Suppressor macrophage treated with lipopolysaccharide for 1 hour (primary cell): Measurements from ENCODE around the gene APOL2.
"Not testable (repeated sequence)": the region's sequence is repeated elsewhere in the genome, so short reads cannot be mapped to it uniquely, and the experiment has no call there.

Source experiments
- DNase-seq, 3 donors: peaks; one replicate each; pipeline ENCODE4 v3.0.0-alpha.2; 2020 to 2022

The APOL2 gene

DNA sequence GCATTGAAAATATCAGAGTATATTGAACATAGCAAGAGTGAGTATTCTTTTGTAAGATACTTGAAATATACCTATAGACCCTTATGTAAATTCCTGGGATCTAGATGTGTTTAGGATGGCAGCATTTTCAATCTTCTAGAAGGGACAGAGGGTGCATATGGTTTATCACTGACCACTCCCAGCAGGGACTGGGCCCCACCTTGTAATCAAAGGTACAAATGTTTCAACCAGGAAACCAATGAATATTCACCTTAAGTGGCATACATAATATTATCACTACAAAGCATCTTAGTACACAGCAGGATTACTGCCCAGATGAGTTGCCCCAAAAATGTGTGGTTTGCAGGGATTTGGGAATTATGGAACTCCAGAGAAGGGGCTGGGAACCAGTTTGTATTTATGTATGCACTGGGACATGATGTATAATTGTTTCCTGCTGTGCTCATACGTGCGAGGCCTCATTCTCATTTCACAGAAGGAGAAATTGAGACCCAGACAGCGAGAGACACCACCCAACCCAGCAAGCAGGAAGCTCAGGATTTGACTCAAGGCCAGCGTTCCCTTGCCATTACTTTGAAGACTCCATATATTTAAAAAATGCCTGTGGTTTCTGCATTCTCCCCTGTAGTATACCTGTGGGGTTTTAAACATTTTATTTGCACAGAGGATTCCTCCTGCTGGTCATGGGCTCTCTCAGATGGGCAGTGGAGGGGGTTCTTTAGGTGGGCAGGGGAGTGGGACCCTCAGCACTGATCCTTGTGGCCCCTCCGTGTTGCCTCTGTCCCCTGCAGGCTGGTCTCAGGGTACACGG is 42.9 kb downstream of the APOL2 start:
- DNase-seq: no peak

DNA sequence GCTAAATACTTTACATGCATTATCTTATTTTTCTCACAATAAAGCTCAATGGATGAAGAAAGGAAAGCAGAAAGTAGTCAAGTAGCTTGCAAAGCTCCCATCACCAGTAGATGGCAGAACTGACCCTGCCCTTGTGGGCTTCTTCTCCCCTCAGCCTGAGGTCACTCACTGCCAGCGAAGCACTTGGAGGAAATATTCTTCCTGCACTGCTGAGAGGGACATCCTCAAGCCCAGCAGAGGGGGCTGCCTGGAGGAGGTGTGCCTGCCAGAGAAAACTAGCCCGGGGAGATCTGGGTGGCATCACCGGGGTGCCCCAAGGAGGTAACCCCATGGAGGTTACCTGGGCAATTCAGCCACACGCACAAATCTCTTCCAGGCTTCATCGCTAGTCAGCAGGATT is 44.4 kb downstream of the APOL2 start:
- DNase-seq: peak; percentile 75 to 79 (median 77)

DNA sequence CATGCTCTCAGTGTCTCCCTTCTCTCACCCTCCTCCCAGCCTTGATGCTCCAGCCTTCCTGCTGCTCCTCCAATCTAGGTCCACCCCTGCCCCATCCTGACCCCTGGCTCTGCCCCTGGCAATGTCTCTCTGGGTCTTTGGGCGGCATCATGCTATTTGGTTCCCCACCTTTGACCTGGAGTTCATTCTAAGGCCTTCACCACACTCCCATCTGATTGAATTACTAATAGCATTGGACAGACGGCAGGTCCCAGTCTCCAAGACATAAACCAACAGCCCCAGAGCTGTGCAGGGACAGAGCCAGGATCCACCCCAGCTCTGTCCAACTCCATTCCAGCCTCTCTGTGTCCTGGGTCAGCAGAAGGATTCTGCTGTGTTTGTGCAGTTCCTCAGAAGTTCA is 44.9 kb downstream of the APOL2 start:
- no peak for DNase-seq

DNA sequence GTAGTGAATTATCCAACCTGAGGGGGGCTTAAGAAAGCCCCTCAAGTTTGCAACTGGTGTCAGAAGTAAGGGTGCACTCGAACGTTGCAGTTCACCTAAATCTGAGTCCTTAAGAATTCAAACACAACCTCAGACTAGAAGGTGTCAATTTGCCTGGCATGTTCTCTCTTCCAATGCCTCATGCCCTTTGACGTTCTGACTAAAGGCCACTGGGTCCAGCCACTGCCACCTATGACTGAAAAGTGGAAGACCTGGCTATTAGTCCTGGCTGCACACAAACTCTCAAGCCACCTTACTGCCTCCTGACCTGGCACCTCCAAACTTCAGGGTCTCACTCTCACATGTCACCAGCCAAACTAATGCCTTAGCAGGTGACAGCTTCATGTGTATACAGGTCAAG is 45.8 kb downstream of the APOL2 start:
- DNase-seq: no peak

DNA sequence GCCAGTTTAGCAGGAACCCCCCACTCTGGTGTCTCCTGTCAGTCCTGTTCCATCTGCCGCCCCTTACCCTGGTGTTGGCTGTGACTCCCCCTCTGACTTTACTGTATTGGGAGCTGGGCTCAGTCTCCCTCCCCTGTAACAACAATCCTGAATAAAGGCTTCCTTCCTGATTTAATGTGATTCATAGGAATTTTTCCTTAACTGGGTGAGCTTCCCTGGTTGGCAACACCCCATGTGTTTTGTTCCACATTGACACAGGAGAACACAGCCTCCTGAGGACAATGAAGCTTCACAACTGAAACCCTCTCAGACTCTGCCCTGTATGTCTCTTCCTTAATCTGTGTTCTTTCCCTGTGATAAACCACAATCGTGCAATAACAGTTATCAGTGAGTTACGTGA is 46.2 kb downstream of the APOL2 start:
- DNase-seq: no peak

DNA sequence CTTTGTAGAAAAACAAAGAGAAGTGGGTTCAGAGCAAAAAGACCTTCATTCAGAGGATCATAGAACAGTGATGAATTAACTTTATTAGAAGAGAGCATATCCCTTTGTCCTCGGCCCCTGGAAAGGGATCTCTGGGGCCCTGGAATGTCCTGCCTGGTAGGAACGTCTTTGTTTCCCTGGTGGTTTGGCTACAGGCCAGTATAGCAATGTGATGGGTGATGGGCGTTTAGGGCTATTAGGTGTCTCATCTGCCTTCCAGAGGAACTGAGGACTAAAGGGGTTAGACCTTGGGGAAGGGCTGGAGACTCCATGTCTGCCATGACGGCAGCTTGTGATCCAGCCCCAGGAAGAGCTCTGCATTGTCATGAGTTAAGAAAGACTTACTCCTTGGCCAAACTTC is 46.8 kb downstream of the APOL2 start:
- DNase-seq: no peak

DNA sequence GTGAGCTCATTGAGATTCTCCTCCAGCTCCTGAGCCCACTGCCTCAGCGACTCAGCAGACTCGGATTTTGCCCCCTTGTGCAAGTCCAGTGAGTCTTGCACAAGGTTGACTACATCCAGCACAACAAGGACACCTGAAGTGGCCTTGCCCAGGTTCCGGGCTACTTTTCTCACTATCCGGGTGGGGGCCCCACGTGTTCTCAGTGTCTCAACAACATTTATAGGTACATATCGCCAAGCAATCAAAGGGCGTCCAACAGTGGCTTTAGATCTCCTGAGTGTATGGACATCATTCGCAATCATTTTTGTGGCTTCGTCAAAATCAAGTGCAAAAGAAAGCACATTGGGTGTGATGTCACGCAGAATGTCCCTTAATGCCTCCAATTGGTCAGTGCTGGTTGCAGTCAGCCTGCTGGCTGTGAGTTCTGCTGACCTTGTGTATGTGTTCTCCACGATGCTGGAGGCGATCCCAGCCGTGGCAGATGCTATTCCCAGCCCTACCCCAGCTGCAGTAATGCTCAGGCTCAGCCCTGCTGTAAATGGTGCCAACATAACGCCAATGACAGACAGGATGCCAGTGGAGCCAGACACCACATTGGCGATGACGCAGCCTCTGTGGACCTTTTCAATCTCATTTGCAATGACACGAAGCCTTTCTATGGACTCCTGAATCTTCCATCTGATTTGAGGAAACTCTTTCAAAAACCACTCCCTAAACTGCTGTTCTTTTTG is 48.1 kb downstream of the APOL2 start:
- no peak for DNase-seq

DNA sequence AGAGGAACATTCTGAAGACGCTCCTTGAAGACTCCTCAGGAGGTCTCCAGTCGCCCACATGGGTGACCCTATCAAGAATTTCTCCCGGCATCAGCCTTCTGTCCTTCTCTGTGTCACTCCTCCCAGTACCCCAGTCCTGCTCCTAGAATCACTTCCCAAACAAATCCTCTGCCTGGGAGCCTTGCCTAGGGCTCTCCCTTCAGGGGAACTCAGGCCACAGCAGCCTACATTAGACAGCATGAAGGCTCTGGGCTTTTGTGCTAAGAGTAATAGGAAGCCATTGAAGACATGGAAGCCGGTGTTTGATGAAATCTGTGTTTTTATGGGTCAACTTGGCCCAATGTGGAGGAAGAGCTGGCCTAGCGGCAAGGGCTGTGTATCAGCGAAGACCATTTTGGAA is 51.5 kb downstream of the APOL2 start:
- DNase-seq: not testable (repeated sequence)

DNA sequence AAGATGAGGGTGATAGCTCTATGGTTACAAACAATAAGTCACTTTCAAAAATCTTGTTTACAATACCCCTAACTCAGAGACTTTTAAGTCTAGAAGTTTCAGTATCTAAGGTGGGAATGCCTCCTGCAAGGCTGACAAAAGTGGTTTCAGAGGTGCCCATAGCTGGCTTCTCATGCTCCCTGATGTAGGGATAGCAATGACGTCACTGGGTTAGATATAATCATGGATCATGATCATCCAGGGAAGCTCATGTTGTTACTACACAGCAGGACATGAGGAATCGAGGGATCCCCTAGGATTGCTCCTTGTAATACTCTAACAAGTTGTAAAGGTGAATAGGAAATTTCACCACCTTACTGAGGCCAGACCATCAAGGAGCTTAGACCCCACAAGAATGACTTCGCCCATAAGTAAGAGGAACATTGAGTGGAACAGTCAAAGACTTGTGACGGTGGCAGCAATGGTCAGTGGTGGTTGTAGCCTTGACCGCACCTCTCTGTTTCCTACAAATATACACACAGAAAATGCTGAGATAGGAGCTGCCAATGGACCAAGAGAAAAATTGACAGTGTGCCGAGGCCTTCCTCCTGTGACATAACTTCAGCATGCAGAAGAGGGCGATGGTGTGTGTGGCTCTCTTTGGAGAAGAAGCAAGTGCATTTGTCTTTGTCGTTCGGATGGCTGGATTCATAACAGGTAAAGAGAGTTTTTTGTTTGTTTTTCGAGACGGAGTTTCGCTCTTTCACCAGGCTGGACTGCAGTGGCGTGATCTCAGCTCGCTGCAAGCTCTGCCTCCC is 53.3 kb downstream of the APOL2 start:
- no peak for DNase-seq

DNA sequence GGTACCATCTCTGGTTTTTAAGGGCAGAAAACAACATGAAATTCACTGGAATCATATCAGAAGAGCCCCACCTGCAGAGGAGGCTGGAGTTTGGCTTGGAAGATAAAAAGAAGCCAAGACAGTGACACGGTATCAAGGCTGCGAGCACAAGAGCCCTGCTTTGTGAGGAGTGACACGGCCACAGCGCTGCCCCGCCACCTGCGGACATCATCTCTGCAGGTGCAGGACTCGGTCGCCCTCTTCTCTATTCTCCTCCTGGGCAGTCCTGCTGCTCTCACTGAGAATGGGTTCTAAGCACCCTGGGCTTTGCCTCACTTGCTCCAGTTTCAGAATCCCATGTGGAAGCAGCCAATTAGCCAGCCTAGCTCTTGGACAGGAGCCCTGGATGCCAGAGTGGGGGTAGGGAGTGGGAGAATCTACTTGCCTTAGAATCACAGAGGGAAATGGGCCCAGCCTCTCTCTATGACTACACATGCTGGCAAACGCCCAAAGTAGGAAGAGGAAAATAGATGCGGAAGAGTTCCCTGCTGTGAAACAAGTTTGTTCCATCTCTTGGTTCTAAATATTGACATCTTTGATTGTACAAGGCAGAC is 54.8 kb downstream of the APOL2 start:
- DNase-seq: no peak

DNA sequence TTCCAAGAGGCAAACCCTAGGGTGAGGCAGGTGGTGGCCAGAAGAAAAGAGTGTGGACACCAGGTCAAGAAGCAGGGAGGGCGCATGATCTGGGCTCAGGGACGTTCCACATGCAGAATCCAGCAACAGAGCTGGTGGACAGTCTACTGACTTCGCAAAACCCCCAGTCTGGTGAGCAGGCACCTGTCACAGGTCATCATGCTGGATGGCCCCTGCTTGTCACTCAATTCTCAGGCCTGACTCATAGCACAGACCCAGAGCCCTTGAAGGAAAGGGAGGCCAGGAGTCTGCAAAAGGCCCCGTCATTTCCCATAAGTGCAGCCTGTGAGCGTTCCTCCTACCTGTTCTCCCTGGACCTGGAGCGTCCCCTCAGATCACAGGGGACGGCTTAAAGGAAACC is 55.9 kb downstream of the APOL2 start:
- no peak for DNase-seq

DNA sequence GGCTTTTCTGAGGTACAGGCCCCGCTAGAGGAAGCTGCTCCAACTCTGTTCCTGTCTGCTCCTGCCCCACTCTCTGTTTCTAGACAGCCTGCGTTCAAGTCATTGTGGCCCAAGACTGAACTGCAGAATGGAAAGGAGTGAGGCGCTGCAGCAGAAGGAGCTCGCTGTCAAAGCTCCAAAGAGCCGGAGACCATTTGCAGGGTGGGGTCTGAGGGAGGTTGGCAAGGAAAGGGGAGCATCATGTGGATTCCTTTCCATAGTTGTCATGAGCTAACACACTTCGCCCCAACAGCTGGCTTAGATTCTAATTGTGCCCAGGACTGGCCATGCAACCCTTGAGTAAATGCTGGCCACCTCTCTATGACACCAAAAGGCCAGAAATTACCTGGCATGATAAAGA is 56.5 kb downstream of the APOL2 start:
- no peak for DNase-seq

DNA sequence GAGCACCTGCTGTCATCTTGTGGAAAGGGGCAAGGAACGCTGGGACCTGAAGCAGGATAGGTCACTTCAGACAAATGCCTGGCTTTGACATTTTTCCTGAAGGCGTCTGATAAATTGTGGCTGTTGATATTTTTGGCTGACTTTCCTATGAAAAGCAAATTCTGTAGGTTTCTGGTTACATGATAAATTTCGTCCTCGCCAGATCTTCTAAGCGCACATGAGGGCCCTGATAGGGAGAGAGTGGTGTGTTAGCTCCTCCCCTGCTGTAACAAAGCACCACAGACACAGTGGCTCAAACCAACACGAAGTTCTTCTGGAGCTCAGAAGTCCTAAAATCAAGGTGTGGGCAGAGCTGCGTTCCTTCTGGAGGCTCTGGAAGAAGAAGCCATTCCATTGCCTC is 57.3 kb downstream of the APOL2 start:
- no peak for DNase-seq

DNA sequence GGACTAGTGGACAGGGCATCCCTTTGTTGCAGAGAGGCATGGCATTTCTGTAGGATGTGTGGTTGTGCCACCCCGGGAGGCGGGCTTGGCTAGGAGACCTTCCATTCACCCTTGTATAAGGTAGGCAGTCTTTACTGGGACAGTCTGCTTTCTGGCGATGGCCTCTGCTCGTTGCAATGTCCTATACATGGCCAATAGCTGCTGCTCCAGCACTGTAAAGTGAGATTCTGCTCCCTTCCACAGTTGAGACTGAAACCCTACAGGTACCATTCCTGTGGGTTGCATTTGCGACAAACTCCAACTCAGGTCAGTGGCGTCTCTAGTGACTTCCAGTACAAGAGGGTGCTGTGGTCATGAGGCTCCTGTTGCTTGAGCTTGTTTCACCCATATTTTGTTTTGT is 58.4 kb downstream of the APOL2 start:
- DNase-seq: no peak

DNA sequence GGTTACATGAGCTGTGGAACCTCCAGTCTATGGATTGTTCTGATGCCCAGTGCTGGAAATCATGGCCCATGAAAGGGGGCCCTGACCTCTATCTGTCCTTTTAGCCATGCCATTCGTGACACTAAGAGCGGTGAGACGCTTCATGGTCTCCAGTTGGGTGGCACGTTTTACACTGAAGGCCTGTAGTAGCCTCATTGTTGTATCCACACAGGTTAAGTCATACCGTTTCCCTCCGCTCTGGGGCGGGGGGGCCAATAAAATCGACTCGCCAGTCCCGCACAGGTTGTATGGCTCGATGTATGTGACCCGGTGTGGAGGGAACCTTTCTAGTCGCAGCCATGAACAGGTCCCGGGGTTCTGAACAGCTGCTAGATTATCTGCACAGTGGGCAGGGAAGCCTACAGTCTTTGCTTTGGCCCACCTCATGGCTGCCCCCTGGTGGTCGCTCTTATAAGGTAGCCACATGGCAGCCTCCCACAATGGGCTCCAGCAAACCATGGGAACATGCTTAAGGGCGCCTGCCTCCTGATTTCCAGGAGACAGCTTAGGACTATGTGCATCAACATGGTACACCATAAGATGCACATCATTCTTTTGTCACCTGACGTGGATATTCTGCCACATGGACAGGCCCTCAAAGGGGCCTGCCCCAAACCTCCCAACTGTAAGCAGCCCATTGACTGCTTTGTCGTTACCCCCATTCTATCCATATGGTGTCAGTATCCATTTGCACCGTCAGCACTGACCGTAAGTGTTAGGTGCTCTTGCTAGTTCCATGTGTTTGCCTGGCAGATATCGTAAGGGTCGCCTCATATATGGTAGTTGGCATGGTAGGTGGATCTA is 59.1 kb downstream of the APOL2 start:
- DNase-seq: peak; percentile 82 to 95 (median 91)

DNA sequence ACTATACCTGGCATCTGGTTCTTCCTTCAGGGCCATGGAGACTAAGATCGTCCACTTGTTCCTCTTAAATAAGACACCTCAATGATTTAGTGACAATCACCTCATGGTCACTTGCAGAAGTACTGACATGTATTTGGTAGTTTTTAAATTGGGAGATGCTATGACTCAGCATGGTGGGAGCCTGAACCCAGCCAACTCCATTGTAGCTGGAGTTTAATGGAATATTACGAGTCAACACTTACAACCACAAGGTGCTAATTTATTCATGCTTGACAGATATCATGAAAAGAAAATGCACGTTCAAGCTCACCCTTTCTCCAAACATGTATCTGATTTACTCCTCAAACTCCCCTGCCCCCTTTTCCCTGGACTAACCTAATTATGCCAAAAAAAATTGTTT is 62.2 kb downstream of the APOL2 start:
- DNase-seq: no peak
